ENCODE data around the gene RAB37.

RAB37 gene

DNA sequence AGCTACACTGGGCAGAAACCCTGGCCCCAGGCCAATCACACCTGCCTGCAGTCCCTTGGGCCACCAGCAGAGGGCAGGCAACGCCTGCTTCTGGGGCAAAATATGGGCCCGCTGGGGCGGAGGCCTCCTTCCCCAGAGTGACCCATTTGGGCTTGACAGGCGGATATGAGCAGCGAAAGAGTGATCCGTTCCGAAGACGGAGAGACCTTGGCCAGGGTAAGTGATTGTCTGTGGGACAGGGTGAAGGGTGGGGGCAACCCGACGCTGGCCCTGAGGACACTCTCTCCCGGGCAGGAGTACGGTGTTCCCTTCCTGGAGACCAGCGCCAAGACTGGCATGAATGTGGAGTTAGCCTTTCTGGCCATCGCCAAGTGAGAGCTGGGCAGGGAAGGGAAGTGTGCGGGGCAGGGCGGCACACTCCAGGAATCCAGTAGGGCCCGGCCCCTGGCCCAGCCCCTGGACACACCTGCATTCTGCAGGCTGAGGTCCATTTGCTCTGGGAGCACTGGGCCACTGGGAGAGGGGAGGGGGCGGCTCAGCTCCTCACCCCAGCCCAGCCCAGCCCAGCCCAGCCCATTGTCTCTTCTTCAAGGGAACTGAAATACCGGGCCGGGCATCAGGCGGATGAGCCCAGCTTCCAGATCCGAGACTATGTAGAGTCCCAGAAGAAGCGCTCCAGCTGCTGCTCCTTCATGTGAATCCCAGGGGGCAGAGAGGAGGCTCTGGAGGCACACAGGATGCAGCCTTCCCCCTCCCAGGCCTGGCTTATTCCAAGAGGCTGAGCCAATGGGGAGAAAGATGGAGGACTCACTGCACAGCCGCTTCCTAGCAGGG is 7.9 kb downstream of the RAB37 start:
- DNase-seq (ENCODE audit: low read depth, low spot score) = peak; percentile 93

GRCh38 chr17:74745548-74746177 is 8.6 kb downstream of the RAB37 start:
- peak; percentile 26 for DNase-seq (ENCODE audit: low read depth, low spot score)

DNA sequence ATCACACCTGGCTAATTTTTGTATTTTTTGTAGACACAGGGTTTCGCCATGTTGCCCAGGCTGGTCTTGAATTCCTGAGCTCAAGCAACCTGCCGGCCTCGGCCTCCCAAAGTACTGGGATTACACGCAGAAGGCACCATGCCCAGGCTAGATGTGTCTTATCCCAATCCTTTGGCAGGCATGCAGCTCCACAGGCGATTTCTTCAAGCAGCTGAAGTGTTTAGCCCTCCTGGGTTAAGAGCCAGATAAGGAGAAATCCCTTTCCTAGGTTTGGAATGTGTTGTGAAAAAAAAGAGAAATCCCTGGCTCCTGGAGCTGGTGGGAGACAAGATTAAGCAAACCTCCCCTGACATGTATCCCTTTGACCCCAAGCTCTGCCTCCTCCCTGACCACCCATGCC is 9.3 kb downstream of the RAB37 start:
- DNase-seq (ENCODE audit: low read depth, low spot score) = peak; percentile 79

DNA sequence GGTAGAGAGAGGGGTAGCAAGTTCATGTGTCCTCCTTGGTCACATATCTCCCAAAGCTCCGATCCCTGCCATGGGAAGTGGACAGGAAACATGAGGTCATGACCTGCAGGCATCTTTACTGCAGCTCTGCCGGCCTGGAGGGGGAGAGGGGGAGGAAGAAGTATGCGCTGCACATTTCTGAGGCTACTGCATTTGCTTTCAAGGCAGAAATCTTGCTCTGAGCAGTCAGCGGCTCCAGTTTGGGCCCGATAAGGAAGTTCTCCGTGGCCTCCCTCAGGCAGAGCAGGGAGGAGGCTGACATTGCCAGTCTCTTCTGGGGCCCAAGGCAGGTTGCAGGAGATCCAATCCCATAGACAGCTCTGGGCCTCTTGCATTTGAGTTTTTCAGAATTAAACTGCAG is 9.9 kb downstream of the RAB37 start:
- DNase-seq (ENCODE audit: low read depth, low spot score) = peak; percentile 86

DNA sequence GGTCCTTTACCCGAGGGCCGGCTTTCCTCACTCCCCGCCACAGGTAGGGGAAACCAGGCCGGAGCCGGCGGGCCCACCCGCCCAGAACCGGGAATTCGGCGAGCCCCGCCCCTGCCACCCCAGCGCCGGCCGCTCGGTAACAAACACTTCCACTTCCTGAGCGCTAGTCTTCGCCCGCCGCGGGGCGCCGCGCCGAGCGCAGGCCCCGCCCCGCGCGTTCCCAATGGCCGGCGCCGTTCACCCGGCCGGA is 11.1 kb downstream of the RAB37 start:
- DNase-seq (ENCODE audit: low read depth, low spot score) = no peak

- peak; percentile 94 for DNase-seq (ENCODE audit: low read depth, low spot score)
Observed at GRCh38 chr17:74748529-74749278, 11.6 kb downstream of the RAB37 start, which contains the start of gene NHERF1. Gene NHERF1 (plus strand): TSS chr17:74748628. CDS start chr17:74748847, 219 bp downstream.

- peak; percentile 57 for DNase-seq (ENCODE audit: low read depth, low spot score)
Observed at GRCh38 chr17:74749279-74750038, 12.4 kb downstream of the RAB37 start.

- DNase-seq (ENCODE audit: low read depth, low spot score) = no peak
Observed at GRCh38 chr17:74750039-74750326, 12.9 kb downstream of the RAB37 start.

GRCh38 chr17:74750327-74751069 is 13.4 kb downstream of the RAB37 start:
- DNase-seq (ENCODE audit: low read depth, low spot score) = peak; percentile 30

GRCh38 chr17:74752415-74752814 is 15.4 kb downstream of the RAB37 start:
- peak; percentile 6 for DNase-seq (ENCODE audit: low read depth, low spot score)

DNA sequence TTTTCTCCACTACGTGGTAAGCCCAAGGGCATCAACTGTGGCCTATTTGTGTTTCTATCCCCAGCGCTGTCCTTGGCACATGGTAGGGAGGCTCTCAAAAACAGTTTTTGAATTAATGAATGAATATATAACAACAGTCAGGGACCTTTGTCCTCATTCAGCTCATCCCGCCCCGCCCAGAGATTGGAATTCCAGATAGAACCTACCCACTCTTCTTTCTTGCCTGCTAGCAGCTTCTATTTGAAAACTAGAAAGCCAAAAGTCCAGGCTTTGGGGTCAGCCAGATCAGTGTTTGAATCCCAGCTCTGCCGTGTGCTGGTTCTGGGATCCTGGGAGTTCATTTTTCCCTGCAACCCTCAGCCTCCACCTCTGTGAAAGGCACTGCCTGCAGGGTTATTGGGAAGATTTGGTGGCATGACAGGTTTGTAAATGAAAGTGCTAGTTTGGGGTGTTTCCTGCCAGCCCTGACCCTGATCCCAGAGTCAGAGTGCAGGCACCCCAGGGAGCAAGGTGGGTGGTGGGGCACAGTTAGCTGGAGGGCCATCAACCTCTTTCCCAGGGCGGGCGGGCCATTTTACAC is 15.9 kb downstream of the RAB37 start:
- DNase-seq (ENCODE audit: low read depth, low spot score) = peak; percentile 31

GRCh38 chr17:74754832-74755231 is 17.8 kb downstream of the RAB37 start:
- peak; percentile 4 for DNase-seq (ENCODE audit: low read depth, low spot score)

GRCh38 chr17:74755533-74755932 is 18.5 kb downstream of the RAB37 start:
- peak; percentile 1 for DNase-seq (ENCODE audit: low read depth, low spot score)

DNA sequence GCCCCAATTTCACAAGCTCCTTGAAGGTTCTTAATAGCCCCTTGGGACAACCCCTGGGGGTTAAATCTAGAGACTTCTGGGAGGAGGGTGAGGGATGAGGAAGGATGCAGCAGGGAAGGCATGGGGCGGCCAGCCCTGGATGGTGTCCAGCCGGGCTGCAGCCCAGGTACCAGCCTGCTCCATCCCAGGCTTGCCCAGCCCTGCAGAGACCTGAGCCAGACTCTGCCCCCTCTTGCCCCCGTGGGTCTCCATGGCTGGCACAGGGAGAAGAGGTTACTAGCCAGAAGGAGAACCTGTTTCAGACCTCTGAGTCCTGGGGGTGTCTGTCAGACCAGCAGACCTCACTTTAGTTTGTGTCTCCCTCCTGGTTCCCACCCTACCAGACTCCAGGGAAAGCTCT is 19.8 kb downstream of the RAB37 start:
- DNase-seq (ENCODE audit: low read depth, low spot score) = no peak

DNA sequence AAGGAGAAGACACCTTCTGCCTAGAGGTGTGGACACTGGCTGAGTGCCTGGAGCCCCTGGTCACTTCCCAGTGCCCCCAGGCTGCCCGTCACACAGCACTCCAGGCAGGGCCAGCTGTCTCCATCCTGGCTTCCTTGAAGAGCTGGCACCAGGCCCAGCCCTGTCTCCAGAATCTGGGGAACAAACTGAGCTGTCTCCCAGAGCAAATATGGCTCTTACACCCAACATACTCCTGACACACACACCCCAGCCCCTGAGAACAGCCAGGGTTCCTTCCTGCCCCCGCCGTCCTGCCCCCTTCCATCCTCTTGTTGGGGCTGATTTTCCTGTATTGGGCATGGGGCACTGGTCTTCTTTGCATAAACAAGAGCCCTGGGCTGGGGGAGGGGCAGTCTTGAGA is 20.4 kb downstream of the RAB37 start:
- DNase-seq (ENCODE audit: low read depth, low spot score) = no peak

DNA sequence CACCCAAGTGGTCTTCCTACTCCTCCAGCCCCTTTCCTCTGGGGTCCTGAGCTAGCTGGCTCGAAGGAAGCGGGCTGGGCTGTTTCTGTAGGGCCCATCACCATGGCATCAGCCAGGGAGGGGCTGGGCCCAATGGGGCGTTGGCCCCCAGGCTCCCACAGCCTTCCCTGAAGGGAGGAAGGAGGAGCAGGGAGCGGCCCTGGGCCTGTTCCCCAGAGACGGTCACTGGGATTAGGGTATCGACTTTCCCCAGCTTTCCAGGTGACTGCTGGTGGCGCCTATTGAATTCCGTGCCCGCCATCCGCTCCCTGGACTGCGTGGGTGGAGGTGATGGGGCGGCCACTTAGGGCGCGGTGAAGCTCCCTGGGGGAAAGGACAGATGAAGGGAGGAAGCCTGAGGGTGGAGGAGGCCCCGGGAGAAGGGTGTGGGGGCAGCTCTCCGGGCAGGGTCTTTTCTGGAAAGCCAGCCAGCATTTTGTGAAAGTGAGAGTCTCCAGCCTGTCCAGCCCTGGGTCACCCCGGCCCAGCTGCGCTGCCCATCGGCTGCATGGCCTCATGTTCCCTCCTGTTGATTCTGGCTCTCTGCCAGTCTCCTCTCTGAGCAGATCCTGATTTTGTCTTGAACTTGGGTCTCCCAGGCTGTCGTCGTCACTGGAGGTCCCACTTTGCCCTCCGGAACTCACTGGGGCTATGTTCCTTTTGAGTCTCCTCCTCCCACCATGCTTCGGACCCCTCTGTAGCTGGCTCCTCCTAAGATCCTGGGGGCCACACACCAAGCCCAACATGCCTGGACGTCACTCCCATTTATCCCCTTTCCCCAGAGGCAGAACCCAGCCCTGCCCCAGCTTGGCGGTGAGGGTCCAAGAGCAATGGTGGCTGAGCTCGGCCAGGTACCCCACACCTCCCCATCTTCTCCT is 21.1 kb downstream of the RAB37 start:
- no peak for DNase-seq (ENCODE audit: low read depth, low spot score)

- no peak for DNase-seq (ENCODE audit: low read depth, low spot score)
Observed at GRCh38 chr17:74758848-74759168, 21.8 kb downstream of the RAB37 start.

DNA sequence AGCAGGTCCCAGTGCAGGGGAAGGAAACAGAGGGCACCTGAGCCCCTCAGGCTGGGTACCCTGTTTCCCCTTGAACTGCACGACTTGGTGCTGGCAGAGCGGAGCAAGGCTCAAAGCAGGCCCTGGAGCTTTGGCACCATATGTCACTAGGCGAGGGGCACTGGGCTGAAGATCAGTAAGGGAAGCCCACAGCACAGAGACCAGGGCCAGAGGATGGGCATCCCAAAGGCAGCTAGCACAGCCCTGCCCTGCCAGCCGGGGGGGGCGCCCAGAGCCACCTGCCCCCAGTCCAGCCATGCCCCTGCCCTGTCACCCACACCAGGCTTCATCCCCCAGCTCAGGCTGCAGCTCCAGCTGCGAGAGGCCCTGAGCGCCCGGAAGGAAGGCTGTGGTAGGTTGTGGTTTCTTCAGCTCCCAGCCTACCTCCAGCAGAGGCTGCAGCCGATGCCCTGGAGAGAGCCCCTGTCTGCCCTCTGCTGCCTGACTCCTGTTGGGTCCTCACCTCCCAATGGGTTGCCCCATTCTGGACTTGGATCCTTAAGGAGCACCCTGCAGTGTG is 22.3 kb downstream of the RAB37 start:
- DNase-seq (ENCODE audit: low read depth, low spot score) = no peak

- peak; percentile 92 for DNase-seq (ENCODE audit: low read depth, low spot score)
Observed at GRCh38 chr17:74759941-74760340, 22.9 kb downstream of the RAB37 start.
